Mammary epithelial cell (primary cell): ENCODE measurements around the gene CHMP4B.

Experiments used
- CTCF ChIP-seq, 2 donors: IDR thresholded peaks in 1 of 2; conservative IDR thresholded peaks in 1 of 2; 2 replicates each; pipeline ENCODE4 v1.5.1; 2011 to 2012; ENCODE audit warnings: inconsistent platforms in 2 of 2, low read length in 2 of 2, mild to moderate bottlenecking in 2 of 2, control low read depth in 1 of 2, low read depth in 1 of 2; ENCODE audit not compliant: insufficient read depth in 1 of 2; ENCODE audit errors: extremely low read depth in 1 of 2
- EZH2 ChIP-seq: IDR thresholded peaks from 2 replicates; pipeline ENCODE4 v1.6.1; 2012; ENCODE audit warnings: low read length, inconsistent platforms, borderline replicate concordance

GRCh38 chr20:33791540-33791939, 19.6 kb upstream of the CHMP4B start:
- no peak for TF ChIP-seq CTCF (conservative IDR thresholded peaks at IDR 0.05 in 1 of 2, IDR thresholded peaks at IDR 0.05 in 1 of 2; ENCODE audit: extremely low read depth in 1 of 2, insufficient read depth in 1 of 2, low read depth in 1 of 2, low read length in 2 of 2)
- TF ChIP-seq EZH2, result no peak
